H1 (cell line): ENCODE results near the gene ZBTB45. TPM values are rescaled to one million over a fixed set of nuclear protein-coding genes. Genes with fewer than 3 reads are reported as not detected.

Experiments
- CTCF ChIA-PET: fragments of 300-600 bp; sonication (Branson Sonifier 250); formaldehyde crosslinking; loops from one replicate; lab custom pipeline; 2021; ENCODE audit not compliant: partially characterized antibody; lab: Charles Lee
- POLR2A ChIA-PET: fragments of 300-600 bp; sonication (Branson Sonifier 250); formaldehyde crosslinking; loops from one replicate; lab custom pipeline; 2021; ENCODE audit warnings: inconsistent platforms; ENCODE audit not compliant: partially characterized antibody; lab: Charles Lee
- DNase-seq, 2 experiments: peaks; one replicate each; pipeline versions ENCODE4 v3.0.0 to v3.0.0-alpha.2; 2010 to 2022; ENCODE audit warnings: low spot score in 2 of 2, low read depth in 1 of 2, mixed read lengths in 1 of 2
- FAIRE-seq: peaks from 2 replicates; lab custom pipeline; 2011; peaks lifted over from hg19 to GRCh38; lab: Jason Lieb, UNC
- H2AFZ ChIP-seq: 2 replicates; pipeline ENCODE4 v1.8.1; 2012; ENCODE audit warnings: low read length, inconsistent platforms
- H2AK5ac ChIP-seq: 2 replicates; pipeline ENCODE4 v1.6.1; 2013; ENCODE audit warnings: low read depth, low read length
- H2BK120ac ChIP-seq: replicated peaks from 2 replicates; pipeline ENCODE3; 2013; ENCODE audit warnings: low read depth, low read length, inconsistent platforms
- H2BK12ac ChIP-seq: 2 replicates; pipeline ENCODE4 v1.6.1; 2013; ENCODE audit warnings: low read depth, low read length
- H2BK15ac ChIP-seq: 2 replicates; pipeline ENCODE4 v1.6.1; 2013; ENCODE audit warnings: low read length
- H2BK20ac ChIP-seq: 2 replicates; pipeline ENCODE4 v1.6.1; 2013; ENCODE audit warnings: low read length
- H2BK5ac ChIP-seq: 2 replicates; pipeline ENCODE4 v1.6.1; 2013; ENCODE audit warnings: low read depth, low read length
- H3K14ac ChIP-seq: 2 replicates; pipeline ENCODE4 v1.6.1; 2013; ENCODE audit warnings: inconsistent platforms; ENCODE audit not compliant: insufficient read length
- H3K18ac ChIP-seq: 2 replicates; pipeline ENCODE4 v1.6.1; 2013; ENCODE audit warnings: low read length; ENCODE audit errors: extremely low read depth
- H3K23ac ChIP-seq: 2 replicates; pipeline ENCODE4 v1.6.1; 2013; ENCODE audit warnings: inconsistent platforms; ENCODE audit not compliant: insufficient read length
- H3K23me2 ChIP-seq: 2 replicates; pipeline ENCODE4 v1.6.1; 2013; ENCODE audit warnings: low read depth, low read length
- H3K27ac ChIP-seq: 2 replicates; pipeline ENCODE4 v1.6.1; 2011; ENCODE audit warnings: low read depth, low read length, inconsistent platforms
- H3K27me3 ChIP-seq, 4 experiments: replicated peaks in 1 of 4; 1 replicate in 1 of 4; 2 replicates in 3 of 4; pipeline versions ENCODE4 v1.6.1 to v1.8.1; 2011 to 2013; ENCODE audit warnings: low read length in 3 of 4, mild to moderate bottlenecking in 3 of 4, inconsistent platforms in 2 of 4, mixed read lengths in 2 of 4, moderate library complexity in 1 of 4; ENCODE audit not compliant: control insufficient read depth in 3 of 4, insufficient read depth in 3 of 4; ENCODE audit errors: extremely low read depth in 1 of 4
- H3K36me3 ChIP-seq, 4 experiments: 2 replicates each; pipeline versions ENCODE4 v1.6.1 to v1.8.1; 2011 to 2013; ENCODE audit warnings: mild to moderate bottlenecking in 4 of 4, low read length in 3 of 4, moderate library complexity in 2 of 4, control low read depth in 1 of 4, inconsistent platforms in 1 of 4; ENCODE audit not compliant: insufficient read depth in 4 of 4, control insufficient read depth in 2 of 4
- H3K4ac ChIP-seq: replicated peaks from 2 replicates; pipeline ENCODE3; 2013; ENCODE audit warnings: low read length, low read depth, mixed read lengths, inconsistent platforms; ENCODE audit not compliant: insufficient read length
- H3K4me1 ChIP-seq, 4 experiments: replicated peaks in 1 of 4; 1 replicate in 1 of 4; 2 replicates in 3 of 4; pipeline versions ENCODE4 v1.6.1 to v1.8.1; 2011 to 2013; ENCODE audit warnings: low read length in 3 of 4, inconsistent platforms in 2 of 4, mixed read lengths in 1 of 4; ENCODE audit not compliant: insufficient read depth in 4 of 4, control insufficient read depth in 3 of 4
- H3K4me2 ChIP-seq, 2 experiments: 2 replicates each; pipeline versions ENCODE4 v1.6.1 to v1.8.1; 2011 to 2013; ENCODE audit warnings: low read depth in 2 of 2, low read length in 2 of 2, control low read depth in 1 of 2, inconsistent platforms in 1 of 2, mild to moderate bottlenecking in 1 of 2; ENCODE audit not compliant: insufficient read depth in 1 of 2
- H3K4me3 ChIP-seq, 4 experiments: fragments of 200-600, 300-600 bp in 1 of 4; sonication (generic), shearing (Covaris generic), sonication (Bioruptor Twin) in 1 of 4; 2 replicates each; pipeline versions ENCODE4 v1.5.1 to v1.8.1; 2011 to 2016; ENCODE audit warnings: low read length in 4 of 4, low read depth in 3 of 4, control low read depth in 2 of 4, inconsistent platforms in 2 of 4, mild to moderate bottlenecking in 2 of 4, mixed read lengths in 1 of 4, moderate library complexity in 1 of 4; ENCODE audit not compliant: insufficient read depth in 2 of 4; ENCODE audit errors: extremely low read depth in 1 of 4
- H3K56ac ChIP-seq: replicated peaks from 2 replicates; pipeline ENCODE3; 2013; ENCODE audit warnings: low read depth, mild to moderate bottlenecking, mixed read lengths, low read length, inconsistent platforms; ENCODE audit not compliant: insufficient read length
- H3K79me1 ChIP-seq: 2 replicates; pipeline ENCODE4 v1.6.1; 2013; ENCODE audit warnings: low read depth, low read length, control low read depth
- H3K79me2 ChIP-seq, 2 experiments: 2 replicates each; pipeline versions ENCODE4 v1.6.1 to v1.8.1; 2012 to 2013; ENCODE audit warnings: low read length in 2 of 2, mild to moderate bottlenecking in 2 of 2, inconsistent platforms in 1 of 2; ENCODE audit not compliant: insufficient read depth in 2 of 2, control insufficient read depth in 1 of 2
- H3K9ac ChIP-seq, 4 experiments: replicated peaks in 1 of 4; 1 replicate in 1 of 4; 2 replicates in 3 of 4; pipeline versions ENCODE4 v1.6.1 to v1.8.1; 2011 to 2013; ENCODE audit warnings: low read depth in 3 of 4, low read length in 3 of 4, control low read depth in 2 of 4, mild to moderate bottlenecking in 2 of 4, moderate library complexity in 2 of 4, inconsistent platforms in 1 of 4; ENCODE audit errors: extremely low read depth in 1 of 4
- H3K9me3 ChIP-seq, 2 experiments: 2 replicates each; pipeline versions ENCODE4 v1.6.1 to v1.8.1; 2012 to 2013; ENCODE audit warnings: mild to moderate bottlenecking in 2 of 2, moderate library complexity in 2 of 2, control low read depth in 1 of 2, inconsistent platforms in 1 of 2, low read depth in 1 of 2, low read length in 1 of 2, mixed read lengths in 1 of 2; ENCODE audit not compliant: insufficient read depth in 2 of 2
- H4K20me1 ChIP-seq, 2 experiments: replicated peaks in 1 of 2; 2 replicates each; pipeline versions ENCODE3 to v1.8.1; 2011 to 2013; ENCODE audit warnings: inconsistent platforms in 2 of 2, low read length in 2 of 2, mild to moderate bottlenecking in 1 of 2; ENCODE audit not compliant: insufficient read depth in 2 of 2, control insufficient read depth in 1 of 2
- H4K5ac ChIP-seq: 2 replicates; pipeline ENCODE4 v1.6.1; 2013; ENCODE audit warnings: low read length, low read depth, mixed read lengths, inconsistent platforms; ENCODE audit not compliant: insufficient read length
- H4K8ac ChIP-seq: 2 replicates; pipeline ENCODE4 v1.8.0; 2013; ENCODE audit warnings: mild to moderate bottlenecking, moderate library complexity, low read length, inconsistent platforms; ENCODE audit not compliant: insufficient read depth; ENCODE audit errors: extremely low read depth
- H4K91ac ChIP-seq: replicated peaks from 2 replicates; pipeline ENCODE3; 2013; ENCODE audit warnings: low read length, mixed read lengths, inconsistent platforms; ENCODE audit not compliant: insufficient read length
- CHD2 ChIP-seq: IDR thresholded peaks from 2 replicates; pipeline ENCODE4 v1.6.1; 2012; ENCODE audit warnings: low read length, improper control_type of control experiment
- WGBS, 2 experiments: shearing (Covaris generic) in 1 of 2; methylation state at CpG; one replicate each; pipeline versions ENCODE4 v1.1.6 to v1.1.7; 2013 to 2015; ENCODE audit warnings: low lambda C conversion rate in 2 of 2, mixed read lengths in 2 of 2, inconsistent platforms in 1 of 2, low coverage in 1 of 2, missing lambda C conversion rate in 1 of 2; ENCODE audit not compliant: insufficient replicate concordance in 2 of 2, insufficient coverage in 1 of 2, insufficient read length in 1 of 2; ENCODE audit errors: extremely low coverage in 1 of 2, missing lambda C conversion rate in 1 of 2; 5-methylcytosine and 5-hydroxymethylcytosine counted together
- polyA plus RNA-seq, 7 experiments: library from polyadenylated mRNA; depleted of rRNA in 3 of 7; stranded (reverse) in 5 of 7; unstranded in 2 of 7; fragments of >200 nt in 5 of 7; fragments of 200-250 nt in 2 of 7; gene quantifications; 1 replicate in 5 of 7; 2 replicates in 1 of 7; 4 replicates in 1 of 7; pipeline versions ENCODE4 v1.2.1 to v1.2.3, GENCODE V29; 2011 to 2013; ENCODE audit warnings: missing spikeins in 2 of 7, mixed read lengths in 2 of 7
- total RNA-seq: library from RNA; stranded (reverse); fragmentation: NEBNext Ultra II Directional; extraction: Animal tissue kit (Norgen Biotek cat#: 25700); gene quantifications from 2 replicates; pipeline ENCODE4 v1.2.1, GENCODE V29; 2021

The ZBTB45 gene
- total and polyA plus RNA-seq, 2 of the 8 experiments (the other 6 are each of a cell fraction or from before 2014, with no cell fraction given): 16.9 to 17.2 TPM

- Histone ChIP-seq H2AK5ac (peak overlapping the region; percentile 45; the same call in 1 of the 2 replicates), H3K23ac (no peak overlapping the region), H3K14ac (no peak overlapping the region), H3K56ac (peak overlapping the region; percentile 5), H2BK5ac (peak overlapping the region; percentile 84), H2BK15ac (0 out of 2 replicates have a peak overlapping the region, but pooled peaks have one; percentile 92), H3K79me2 (no peaks in the 10 kb centered on the region), H4K20me1 (peaks cover 0 to 2% of the 10 kb centered on the region in 2 experiments), H3K27me3 (no peaks in the 10 kb centered on the region), H3K36me3 (no peaks in the 10 kb centered on the region), H3K23me2 (peaks cover 22% of the 10 kb centered on the region), H3K4me1 (peaks cover 0 to 14% (median 7%) of the 10 kb centered on the region in 4 experiments; a peak in 4 of 7 replicates), H3K79me1 (peaks cover 8% of the 10 kb centered on the region), H3K4me3 (peak overlapping the region; percentile 72 to 83 (median 76)), H3K9me3 (no peaks in the 10 kb centered on the region), H2BK12ac (no peak overlapping the region), H3K18ac (peak overlapping the region; percentile 51; the same call in 1 of the 2 replicates), H2AFZ (peak overlapping the region; percentile 81), H2BK120ac (no peak overlapping the region), H2BK20ac (no peak overlapping the region), H3K4me2 (peak overlapping the region; percentile 93 to 96), H3K4ac (peak overlapping the region; percentile 27), H3K27ac (no peak overlapping the region), H4K8ac (no peak overlapping the region), H3K9ac (peak overlapping the region in 1 of 4 experiments; percentile 61; a peak in 5 of 7 replicates), H4K5ac (no peak overlapping the region), H4K91ac (peak overlapping the region; percentile 45)
- CTCF ChIA-PET: interaction anchor here (4.9 kb wide), 1 partner anchor 20 kb away, joined by 27 read pairs; the partner anchor contains the start of gene ZBTB45
- 49% methylated on average over 18 of the region's 22 CpGs; no CpG with 5 or more reads in 1 of the 2 experiments for WGBS, 2 experiments
- POLR2A ChIA-PET: interaction anchor here (1.1 to 3.6 kb wide), 10 partner anchors 10 to 90 kb away, joined by 3 to 14 read pairs (median 4); partner anchors contain the start of genes CHMP2A, SLC27A5, TRIM28 and ZNF584
- FAIRE-seq: no peak
- DNase-seq: no peak
- no peak for TF ChIP-seq CHD2
Observed at GRCh38 chr19:58498316-58499020, 21.1 kb downstream of the ZBTB45 start.
